ENCODE measurements around the gene FAM110C. TPM values are rescaled to one million over a fixed set of nuclear protein-coding genes. Genes with fewer than 3 reads are reported as not detected.

Gene FAM110C
- polyA plus RNA-seq, 12 donors, result 0.69 to 3.6 (median 1.7) TPM; not detected in 1

Other genes starting within 250 kb of the FAM110C start
- gene SH3YL1, start 217.5 kb upstream of the FAM110C start, polyA plus RNA-seq (ENCODE audit: insufficient read length in 12 of 12), result 10 to 100 TPM in 11 of 12 donors, not detected in 1; 28.2 to 66.8 (median 39.0) TPM
- 100 to 1,000 TPM in 7 of 12 donors, 10 to 100 TPM in 4, not detected in 1; 83.1 to 116 (median 102) TPM for gene ACP1, start 218.4 kb upstream of the FAM110C start, polyA plus RNA-seq (ENCODE audit: insufficient read length in 12 of 12)
- gene ALKAL2, start 241.6 kb upstream of the FAM110C start, polyA plus RNA-seq (ENCODE audit: insufficient read length in 12 of 12), result 1 to 10 TPM in 7 of 12 donors, under 1 TPM in 3, not detected in 2; 0.57 to 2.1 (median 1.3) TPM